Peyer's patch (tissue), 4 donors: ENCODE data around the gene GAS6. TPM values are rescaled to one million over a fixed set of nuclear protein-coding genes. Genes with fewer than 3 reads are reported as not detected.

Source experiments
- DNase-seq, 3 donors: peaks; one replicate each; pipeline ENCODE4 v3.0.0-alpha.2; 2017 to 2019
- H3K27ac ChIP-seq, 4 donors: fragments of 200-600 bp; sonication (generic); one replicate each; pipeline ENCODE4 v1.5.1; 2016 to 2019
- H3K27me3 ChIP-seq, 2 donors: fragments of 200-600 bp; sonication (generic); one replicate each; pipeline ENCODE4 v1.5.1; 2019
- H3K36me3 ChIP-seq, 3 donors: fragments of 200-600 bp; sonication (generic); one replicate each; pipeline ENCODE4 v1.5.1; 2016 to 2019
- H3K4me1 ChIP-seq, 4 donors: fragments of 200-600 bp; sonication (generic); one replicate each; pipeline ENCODE4 v1.5.1; 2016 to 2019
- H3K4me3 ChIP-seq, 4 donors: fragments of 200-600 bp; sonication (generic); 1 replicate in 3 of 4; 2 replicates in 1 of 4; pipeline ENCODE4 v1.5.1; 2016 to 2019; ENCODE audit warnings: mild to moderate bottlenecking in 1 of 4
- H3K9me3 ChIP-seq, 4 donors: fragments of 200-600 bp; sonication (generic); one replicate each; pipeline ENCODE4 v1.5.1; 2016 to 2019; ENCODE audit warnings: mild to moderate bottlenecking in 1 of 4
- CTCF ChIP-seq, 6 experiments: fragments of 450-650 bp in 4 of 6; fragments of 200-600 bp in 2 of 6; sonication (generic) in 1 of 6; IDR thresholded peaks; one replicate each; pipeline ENCODE4 v1.5.1; 2017 to 2019; ENCODE audit warnings: antibody characterized with exemption in 6 of 6, mild to moderate bottlenecking in 3 of 6, moderate library complexity in 1 of 6
- POLR2A ChIP-seq, 2 donors: fragments of 450-650 bp; IDR thresholded peaks; one replicate each; pipeline ENCODE4 v1.5.1; 2017; ENCODE audit warnings: antibody characterized with exemption in 2 of 2, mild to moderate bottlenecking in 2 of 2, moderate library complexity in 2 of 2
- total RNA-seq, 4 donors: library from RNA; depleted of rRNA; stranded (reverse); fragments of >200 nt; gene quantifications; one replicate each; pipeline ENCODE4 v1.1.0, GENCODE V29; 2016

GAS6 gene
- total RNA-seq, 4 donors from 2014 or later, result 132 to 226 (median 154) TPM

DNA sequence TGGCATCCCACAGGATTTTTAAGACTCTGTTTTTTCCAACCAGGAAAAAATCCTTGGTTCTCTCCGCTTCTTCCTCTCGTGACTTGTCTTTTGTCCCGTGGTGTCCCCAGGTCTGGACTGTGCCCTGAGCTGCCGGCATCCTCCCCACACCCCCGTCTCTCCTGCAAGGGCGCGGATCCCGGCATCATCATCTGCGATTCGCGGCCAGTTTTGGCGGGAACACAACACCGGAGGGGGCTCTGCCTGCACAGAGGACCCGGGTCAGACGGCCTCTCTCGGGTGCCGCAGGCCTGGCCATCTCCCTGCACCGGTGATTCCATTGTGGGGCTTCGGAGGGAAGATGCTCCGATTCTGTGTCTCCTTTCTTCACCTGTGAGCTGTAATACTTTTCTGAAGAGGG lies 18.8 kb upstream of the GAS6 start:
- TF ChIP-seq CTCF (IDR thresholded peaks at IDR 0.05), result no peak
- no peak for TF ChIP-seq POLR2A (IDR thresholded peaks at IDR 0.05)
- Histone ChIP-seq H3K27me3 (no peaks in the 10 kb centered on the region), H3K9me3 (no peaks in the 10 kb centered on the region), H3K4me3 (no peak overlapping the region), H3K27ac (peak overlapping the region in 1 of 4 donors; percentile 52), H3K36me3 (no peaks in the 10 kb centered on the region), H3K4me1 (peaks cover 0 to 3% (median 0%) of the 10 kb centered on the region in 4 donors)
- DNase-seq, result no peak

DNA sequence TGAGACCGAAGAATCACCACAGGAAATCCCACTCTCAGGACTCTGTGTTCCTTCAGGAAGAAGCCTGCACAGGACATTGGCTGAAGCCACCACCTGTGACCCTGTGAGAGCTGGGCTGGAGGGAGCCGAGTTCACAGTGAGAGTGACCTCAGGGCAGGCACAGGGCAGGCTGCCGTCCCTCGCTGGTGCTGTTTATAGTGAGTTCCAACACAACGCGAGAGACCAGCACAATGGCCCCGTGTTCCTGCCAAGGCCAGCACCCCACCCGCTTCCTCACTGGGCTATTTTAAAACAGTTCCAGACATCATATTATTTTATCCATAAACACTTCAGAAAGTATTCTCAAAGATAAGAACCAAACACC lies 18.4 kb upstream of the GAS6 start:
- no peak for DNase-seq
- peak overlapping the region in 1 of 4 donors; percentile 52 for H3K27ac ChIP-seq
- no peak overlapping the region for H3K4me3 ChIP-seq
- H3K36me3 ChIP-seq, result no peaks in the 10 kb centered on the region
- no peaks in the 10 kb centered on the region for H3K9me3 ChIP-seq
- no peaks in the 10 kb centered on the region for H3K27me3 ChIP-seq
- peaks cover 0 to 3% (median 0%) of the 10 kb centered on the region in 4 donors for H3K4me1 ChIP-seq
- no peak for TF ChIP-seq CTCF (IDR thresholded peaks at IDR 0.05)
- TF ChIP-seq POLR2A (IDR thresholded peaks at IDR 0.05), result no peak

DNA sequence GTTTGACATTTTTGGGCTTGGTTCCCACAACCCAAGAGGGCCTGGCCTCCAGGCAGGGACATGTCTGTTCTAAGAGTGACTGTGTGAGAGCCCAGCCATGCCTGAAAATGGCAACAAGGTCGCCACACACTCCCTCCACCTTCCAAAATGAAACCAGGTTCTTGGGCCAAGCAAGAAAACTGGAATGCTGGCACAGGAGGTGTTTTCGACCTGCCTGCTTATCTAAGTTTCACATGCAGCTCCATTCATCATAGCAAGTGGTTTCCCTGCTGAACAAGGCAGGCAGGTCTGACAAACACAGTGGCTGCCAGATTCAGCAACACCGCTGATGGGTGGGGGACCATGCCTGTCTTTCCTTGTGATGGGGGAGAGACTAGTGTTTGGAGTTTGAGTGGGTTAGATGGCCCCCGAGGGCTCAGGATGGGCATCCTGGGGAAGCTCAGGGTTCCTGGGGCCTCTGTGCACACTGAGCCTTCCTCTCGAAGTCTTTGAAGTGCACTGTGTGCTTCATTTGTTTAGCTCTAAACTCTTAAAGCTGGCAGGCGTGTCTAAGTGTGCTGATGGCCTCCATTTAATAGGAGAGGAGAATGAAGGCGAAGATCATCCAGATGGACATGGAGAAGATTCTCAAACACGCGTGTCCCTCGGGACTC lies 17.9 kb upstream of the GAS6 start:
- Histone ChIP-seq H3K4me1 (peaks cover 0 to 3% (median 0%) of the 10 kb centered on the region in 4 donors), H3K27me3 (no peaks in the 10 kb centered on the region), H3K4me3 (no peak overlapping the region), H3K9me3 (no peaks in the 10 kb centered on the region), H3K27ac (peak overlapping the region in 3 of 4 donors; percentile 10 to 52 (median 49)), H3K36me3 (no peaks in the 10 kb centered on the region)
- DNase-seq, result no peak
- no peak for TF ChIP-seq CTCF (IDR thresholded peaks at IDR 0.05)
- TF ChIP-seq POLR2A (IDR thresholded peaks at IDR 0.05), result no peak

DNA sequence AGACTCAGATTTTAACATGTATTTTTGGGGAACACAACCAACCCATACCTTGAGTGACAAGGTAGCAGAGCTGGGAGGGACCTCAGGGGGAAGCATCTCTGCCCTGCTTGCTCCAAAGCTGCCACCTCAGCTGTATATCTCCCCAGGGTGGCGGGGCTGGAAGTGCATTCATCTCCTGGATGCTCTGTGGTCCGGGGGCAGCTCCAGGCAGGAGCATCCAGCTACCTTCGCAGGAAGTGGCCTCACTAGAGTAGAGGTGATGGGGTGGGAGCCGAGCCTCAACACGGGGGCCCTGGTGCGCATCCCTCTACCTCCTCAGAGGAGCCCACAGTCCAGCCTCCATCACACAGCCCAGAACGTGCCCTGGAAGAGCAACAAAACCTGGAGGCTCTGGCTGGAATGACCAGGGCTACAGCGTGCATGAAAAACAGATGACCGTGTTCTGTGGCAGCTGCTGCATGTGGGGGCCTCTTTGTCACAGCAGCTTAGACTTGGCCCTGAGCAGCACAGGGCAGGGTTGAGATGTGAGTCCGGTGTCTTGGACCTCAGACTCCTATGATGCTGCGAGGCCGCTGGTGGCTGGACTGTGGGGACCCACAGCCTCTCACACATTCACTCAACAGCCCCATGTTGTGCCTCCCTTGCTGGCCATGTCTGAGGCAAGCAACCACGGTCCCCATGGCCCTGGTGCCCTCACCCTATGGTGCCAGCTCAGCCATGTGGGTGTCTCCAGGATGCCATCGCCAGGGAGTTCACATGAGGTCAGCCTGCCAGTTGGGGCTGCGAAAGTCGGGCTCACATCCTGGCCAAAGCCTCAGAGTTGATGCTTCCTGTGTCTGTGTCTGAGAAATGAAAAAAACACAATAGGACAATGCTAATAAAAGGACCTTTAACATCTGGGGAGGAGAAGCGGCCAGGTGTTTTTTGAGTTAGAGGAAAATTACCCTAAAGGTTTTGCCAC lies 17.1 kb upstream of the GAS6 start:
- Histone ChIP-seq H3K4me1 (peaks cover 0 to 3% (median 0%) of the 10 kb centered on the region in 4 donors), H3K27me3 (no peaks in the 10 kb centered on the region), H3K36me3 (no peaks in the 10 kb centered on the region), H3K9me3 (no peaks in the 10 kb centered on the region), H3K4me3 (no peak overlapping the region), H3K27ac (peak overlapping the region in 1 of 4 donors; percentile 49)
- no peak for TF ChIP-seq CTCF (IDR thresholded peaks at IDR 0.05)
- TF ChIP-seq POLR2A (IDR thresholded peaks at IDR 0.05), result no peak
- no peak for DNase-seq

GRCh38 chr13:113879494-113880360 lies 15.9 kb upstream of the GAS6 start:
- no peak for TF ChIP-seq POLR2A (IDR thresholded peaks at IDR 0.05)
- TF ChIP-seq CTCF (IDR thresholded peaks at IDR 0.05), result no peak
- Histone ChIP-seq H3K27ac (no peak overlapping the region), H3K9me3 (no peaks in the 10 kb centered on the region), H3K27me3 (no peaks in the 10 kb centered on the region), H3K4me3 (no peak overlapping the region), H3K36me3 (no peaks in the 10 kb centered on the region), H3K4me1 (peaks cover 0 to 3% (median 0%) of the 10 kb centered on the region in 4 donors)
- no peak for DNase-seq
